ENCODE results near the gene MCL1.

MCL1 gene

GRCh38 chr1:150577557-150578271 is 1.7 kb downstream of the MCL1 start:
- Histone ChIP-seq H3K9me2 (replicated peaks; ENCODE audit: insufficient read depth, low read length) (no peaks in the 10 kb centered on the region), H3K4me2 (ENCODE audit: low read depth, low read length, poor library complexity, severe bottlenecking) (peak overlapping the region; percentile 81), H3F3A (ENCODE audit: insufficient read depth) (peaks cover 71% of the 10 kb centered on the region), H2AFZ (ENCODE audit: low read depth, low read length, severe bottlenecking) (no peak overlapping the region), H3K9me3 (ENCODE audit: insufficient read depth, low read length) (no peaks in the 10 kb centered on the region), H4K20me1 (ENCODE audit: low read depth, low read length) (peaks cover 52% of the 10 kb centered on the region), H3K27ac (ENCODE audit: low read depth, low read length) (peak overlapping the region; percentile 91), H3K27me3 (ENCODE audit: low read length) (no peaks in the 10 kb centered on the region), H3K4me3 (ENCODE audit: insufficient read depth, low read length, poor library complexity, severe bottlenecking) (peak overlapping the region; percentile 96), H3K79me2 (ENCODE audit: insufficient read depth, low read length) (peaks cover 71% of the 10 kb centered on the region), H3K9ac (ENCODE audit: low read length) (peak overlapping the region; percentile 99), H3K36me3 (ENCODE audit: low read length) (peaks cover 56% of the 10 kb centered on the region)
- TF ChIP-seq, protein P1, sequence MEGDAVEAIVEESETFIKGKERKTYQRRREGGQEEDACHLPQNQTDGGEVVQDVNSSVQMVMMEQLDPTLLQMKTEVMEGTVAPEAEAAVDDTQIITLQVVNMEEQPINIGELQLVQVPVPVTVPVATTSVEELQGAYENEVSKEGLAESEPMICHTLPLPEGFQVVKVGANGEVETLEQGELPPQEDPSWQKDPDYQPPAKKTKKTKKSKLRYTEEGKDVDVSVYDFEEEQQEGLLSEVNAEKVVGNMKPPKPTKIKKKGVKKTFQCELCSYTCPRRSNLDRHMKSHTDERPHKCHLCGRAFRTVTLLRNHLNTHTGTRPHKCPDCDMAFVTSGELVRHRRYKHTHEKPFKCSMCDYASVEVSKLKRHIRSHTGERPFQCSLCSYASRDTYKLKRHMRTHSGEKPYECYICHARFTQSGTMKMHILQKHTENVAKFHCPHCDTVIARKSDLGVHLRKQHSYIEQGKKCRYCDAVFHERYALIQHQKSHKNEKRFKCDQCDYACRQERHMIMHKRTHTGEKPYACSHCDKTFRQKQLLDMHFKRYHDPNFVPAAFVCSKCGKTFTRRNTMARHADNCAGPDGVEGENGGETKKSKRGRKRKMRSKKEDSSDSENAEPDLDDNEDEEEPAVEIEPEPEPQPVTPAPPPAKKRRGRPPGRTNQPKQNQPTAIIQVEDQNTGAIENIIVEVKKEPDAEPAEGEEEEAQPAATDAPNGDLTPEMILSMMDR (IDR thresholded peaks at IDR 0.05; ENCODE audit: insufficient read depth, low read length, poor library complexity, severe bottlenecking): no peak
- TF ChIP-seq EZH2phosphoT487 (conservative IDR thresholded peaks at IDR 0.05; ENCODE audit: low read length): no peak

DNA sequence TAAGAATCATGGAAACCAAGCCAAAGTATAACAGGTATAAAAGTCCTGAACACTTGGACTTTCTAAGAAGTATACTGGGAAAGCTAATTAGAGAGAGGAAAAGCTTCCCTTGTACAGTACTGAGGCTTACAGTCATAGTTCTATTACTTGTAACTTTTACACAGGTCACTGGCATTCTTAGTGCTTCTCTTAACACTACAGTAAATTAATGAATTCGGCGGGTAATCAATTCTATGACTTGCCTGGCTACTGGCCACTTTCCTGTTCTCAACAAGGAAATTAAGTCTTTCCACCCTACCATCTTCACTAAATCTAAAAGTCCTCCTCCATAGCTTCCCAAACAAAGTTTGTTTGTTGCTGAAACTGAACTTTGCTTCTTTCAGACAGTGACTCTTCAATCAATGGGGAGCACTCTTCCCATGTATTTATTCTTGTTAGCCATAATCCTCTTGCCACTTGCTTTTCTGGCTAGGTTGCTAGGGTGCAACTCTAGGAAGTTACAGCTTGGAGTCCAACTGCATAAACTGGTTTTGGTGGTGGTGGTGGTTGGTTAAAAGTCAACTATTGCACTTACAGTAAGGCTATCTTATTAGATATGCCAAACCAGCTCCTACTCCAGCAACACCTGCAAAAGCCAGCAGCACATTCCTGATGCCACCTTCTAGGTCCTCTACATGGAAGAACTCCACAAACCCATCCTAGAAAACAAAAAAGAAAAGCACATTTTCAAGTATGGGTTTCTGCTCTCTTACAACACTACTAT is 2.4 kb downstream of the MCL1 start:
- Histone ChIP-seq H3K9ac (ENCODE audit: low read length) (peak overlapping the region; percentile 99), H3F3A (ENCODE audit: insufficient read depth) (peaks cover 70% of the 10 kb centered on the region), H3K36me3 (ENCODE audit: low read length) (peaks cover 60% of the 10 kb centered on the region), H3K4me3 (ENCODE audit: insufficient read depth, low read length, poor library complexity, severe bottlenecking) (peak overlapping the region; percentile 96), H4K20me1 (ENCODE audit: low read depth, low read length) (peaks cover 52% of the 10 kb centered on the region), H3K27ac (ENCODE audit: low read depth, low read length) (peak overlapping the region; percentile 91), H3K9me3 (ENCODE audit: insufficient read depth, low read length) (no peaks in the 10 kb centered on the region), H3K79me2 (ENCODE audit: insufficient read depth, low read length) (peaks cover 75% of the 10 kb centered on the region), H2AFZ (ENCODE audit: low read depth, low read length, severe bottlenecking) (no peak overlapping the region), H3K27me3 (ENCODE audit: low read length) (no peaks in the 10 kb centered on the region), H3K9me2 (replicated peaks; ENCODE audit: insufficient read depth, low read length) (no peaks in the 10 kb centered on the region), H3K4me2 (ENCODE audit: low read depth, low read length, poor library complexity, severe bottlenecking) (peak overlapping the region; percentile 81)
- no peak for TF ChIP-seq EZH2phosphoT487 (conservative IDR thresholded peaks at IDR 0.05; ENCODE audit: low read length)
- TF ChIP-seq, protein P1 (IDR thresholded peaks at IDR 0.05; ENCODE audit: insufficient read depth, low read length, poor library complexity, severe bottlenecking): no peak

DNA sequence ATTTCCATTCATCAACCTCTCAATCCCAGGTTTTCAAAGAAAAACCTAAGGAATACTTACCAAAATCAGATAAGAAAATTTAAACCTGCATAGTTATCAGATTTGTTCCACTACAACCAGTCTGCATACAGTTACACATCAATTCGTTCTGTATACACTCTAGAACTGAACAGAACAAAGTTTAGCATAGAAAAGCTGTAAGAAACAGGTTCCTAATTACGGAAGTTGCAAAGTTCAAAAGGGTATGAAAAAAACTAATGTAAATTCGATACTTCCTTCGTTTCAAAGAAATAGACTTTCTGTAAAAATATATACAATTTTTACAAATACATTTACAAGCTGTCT is 3.1 kb downstream of the MCL1 start:
- H3K4me3 ChIP-seq (ENCODE audit: insufficient read depth, low read length, poor library complexity, severe bottlenecking): peak overlapping the region; percentile 96
- TF ChIP-seq, protein P1 (IDR thresholded peaks at IDR 0.05; ENCODE audit: insufficient read depth, low read length, poor library complexity, severe bottlenecking): no peak
- TF ChIP-seq EZH2phosphoT487 (conservative IDR thresholded peaks at IDR 0.05; ENCODE audit: low read length): no peak
- peaks cover 60% of the 10 kb centered on the region for H3K36me3 ChIP-seq (ENCODE audit: low read length)
- peak overlapping the region; percentile 91 for H3K27ac ChIP-seq (ENCODE audit: low read depth, low read length)
- peak overlapping the region; percentile 81 for H3K4me2 ChIP-seq (ENCODE audit: low read depth, low read length, poor library complexity, severe bottlenecking)
- H3K79me2 ChIP-seq (ENCODE audit: insufficient read depth, low read length): peaks cover 77% of the 10 kb centered on the region
- H2AFZ ChIP-seq (ENCODE audit: low read depth, low read length, severe bottlenecking): no peak overlapping the region
- H4K20me1 ChIP-seq (ENCODE audit: low read depth, low read length): peaks cover 52% of the 10 kb centered on the region
- peaks cover 71% of the 10 kb centered on the region for H3F3A ChIP-seq (ENCODE audit: insufficient read depth)
- peak overlapping the region; percentile 99 for H3K9ac ChIP-seq (ENCODE audit: low read length)
- no peaks in the 10 kb centered on the region for H3K9me2 ChIP-seq (replicated peaks; ENCODE audit: insufficient read depth, low read length)
- H3K9me3 ChIP-seq (ENCODE audit: insufficient read depth, low read length): no peaks in the 10 kb centered on the region
- no peaks in the 10 kb centered on the region for H3K27me3 ChIP-seq (ENCODE audit: low read length)

Data from SU-DHL-6 (cell line).